WERI-Rb-1 (cell line): ENCODE measurements around the gene ZNF683.
"Not testable (repeated sequence)": the region's sequence is repeated elsewhere in the genome, so short reads cannot be mapped to it uniquely, and the experiment has no call there.

Experiments
- DNase-seq: peaks from one replicate; pipeline ENCODE4 v3.0.0-alpha.2; 2020
- H3K27ac ChIP-seq: fragments of 250-450 bp; sonication (Bioruptor Pico); 2 replicates; pipeline ENCODE4 v1.5.1; 2020; ENCODE audit warnings: mild to moderate bottlenecking, moderate library complexity
- H3K27me3 ChIP-seq: fragments of 250-450 bp; sonication (Bioruptor Pico); 2 replicates; pipeline ENCODE4 v1.5.1; 2021; ENCODE audit warnings: mild to moderate bottlenecking, low read depth, moderate library complexity; ENCODE audit not compliant: insufficient read depth, severe bottlenecking
- H3K36me3 ChIP-seq: fragments of 250-450 bp; sonication (Bioruptor Pico); 2 replicates; pipeline ENCODE4 v1.5.1; 2020; ENCODE audit warnings: mild to moderate bottlenecking, moderate library complexity
- H3K4me3 ChIP-seq: 2 replicates; pipeline ENCODE4 v1.5.1; 2011; ENCODE audit warnings: low read depth, mild to moderate bottlenecking, control low read depth, low read length
- H3K9me3 ChIP-seq: fragments of 250-450 bp; sonication (Bioruptor Pico); 2 replicates; pipeline ENCODE4 v1.5.1; 2021; ENCODE audit warnings: mild to moderate bottlenecking, moderate library complexity; ENCODE audit not compliant: severe bottlenecking
- TF ChIP-seq, protein P1 (sequence below): IDR thresholded peaks from 2 replicates; pipeline ENCODE4 v1.5.1; 2011; ENCODE audit warnings: low read depth, mild to moderate bottlenecking, control low read depth, inconsistent platforms, low read length

ZNF683 gene

DNA sequence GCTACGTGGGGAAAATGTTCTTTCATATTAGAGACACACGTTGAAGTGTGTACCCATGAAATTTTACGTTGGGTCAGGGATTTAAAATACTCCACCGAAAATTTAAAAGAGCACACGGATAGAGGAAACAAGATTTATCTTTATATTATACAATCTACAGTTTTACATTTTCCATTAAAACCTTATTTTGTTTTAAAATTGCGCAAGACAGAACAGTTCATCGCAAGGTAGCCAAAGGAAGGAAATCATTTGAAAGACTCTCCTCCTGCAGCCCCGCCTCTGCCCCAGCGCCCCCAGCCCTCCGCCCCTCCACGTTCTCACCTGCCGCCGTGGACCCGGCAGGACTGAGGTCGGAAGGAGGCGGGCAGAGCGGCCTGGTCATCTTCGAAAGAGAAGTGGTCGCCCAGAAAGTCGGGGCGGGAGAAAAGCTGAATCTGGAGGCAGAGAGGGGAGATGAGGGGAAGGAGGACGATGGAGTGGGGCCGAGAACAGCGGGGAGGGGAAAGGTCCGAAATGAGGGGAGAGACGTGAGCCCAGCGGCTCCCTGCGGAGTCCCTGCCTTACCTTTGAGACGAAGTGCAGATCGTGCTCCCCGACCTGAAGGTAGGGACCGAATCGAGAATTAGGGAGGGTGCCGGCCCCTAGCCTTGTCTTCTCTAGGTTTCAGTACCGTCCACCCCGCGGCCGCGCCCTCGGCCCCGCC, 36.6 kb downstream of the ZNF683 start:
- no peaks in the 10 kb centered on the region for H3K9me3 ChIP-seq
- peak overlapping the region; percentile 16 for H3K27ac ChIP-seq
- H3K4me3 ChIP-seq = peak overlapping the region; percentile 58
- TF ChIP-seq, protein P1, sequence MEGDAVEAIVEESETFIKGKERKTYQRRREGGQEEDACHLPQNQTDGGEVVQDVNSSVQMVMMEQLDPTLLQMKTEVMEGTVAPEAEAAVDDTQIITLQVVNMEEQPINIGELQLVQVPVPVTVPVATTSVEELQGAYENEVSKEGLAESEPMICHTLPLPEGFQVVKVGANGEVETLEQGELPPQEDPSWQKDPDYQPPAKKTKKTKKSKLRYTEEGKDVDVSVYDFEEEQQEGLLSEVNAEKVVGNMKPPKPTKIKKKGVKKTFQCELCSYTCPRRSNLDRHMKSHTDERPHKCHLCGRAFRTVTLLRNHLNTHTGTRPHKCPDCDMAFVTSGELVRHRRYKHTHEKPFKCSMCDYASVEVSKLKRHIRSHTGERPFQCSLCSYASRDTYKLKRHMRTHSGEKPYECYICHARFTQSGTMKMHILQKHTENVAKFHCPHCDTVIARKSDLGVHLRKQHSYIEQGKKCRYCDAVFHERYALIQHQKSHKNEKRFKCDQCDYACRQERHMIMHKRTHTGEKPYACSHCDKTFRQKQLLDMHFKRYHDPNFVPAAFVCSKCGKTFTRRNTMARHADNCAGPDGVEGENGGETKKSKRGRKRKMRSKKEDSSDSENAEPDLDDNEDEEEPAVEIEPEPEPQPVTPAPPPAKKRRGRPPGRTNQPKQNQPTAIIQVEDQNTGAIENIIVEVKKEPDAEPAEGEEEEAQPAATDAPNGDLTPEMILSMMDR = no peak
- no peaks in the 10 kb centered on the region for H3K36me3 ChIP-seq
- DNase-seq = peak; percentile 50
- H3K27me3 ChIP-seq = no peaks in the 10 kb centered on the region

DNA sequence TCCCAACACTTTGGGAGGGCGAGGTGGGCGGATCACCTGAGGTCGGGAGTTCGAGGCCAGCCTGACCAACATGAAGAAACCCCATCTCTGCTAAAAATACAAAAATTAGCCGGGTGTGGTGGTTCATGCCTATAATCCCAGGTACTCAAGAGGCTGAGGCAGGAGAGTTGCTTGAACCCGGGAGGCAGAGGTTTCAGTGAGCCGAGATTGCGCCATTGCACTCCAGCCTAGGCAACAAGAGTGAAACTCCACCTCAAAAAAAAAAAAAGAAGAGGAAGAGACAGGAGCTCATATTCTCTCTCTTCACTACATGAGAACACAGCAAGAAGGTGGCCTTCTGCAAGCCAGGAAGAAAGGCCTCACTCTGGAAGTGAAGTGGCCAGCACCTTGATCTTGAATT, 39.2 kb downstream of the ZNF683 start:
- not testable (repeated sequence) for H3K9me3 ChIP-seq, H3K27ac ChIP-seq, H3K4me3 ChIP-seq, H3K36me3 ChIP-seq, DNase-seq, H3K27me3 ChIP-seq

DNA sequence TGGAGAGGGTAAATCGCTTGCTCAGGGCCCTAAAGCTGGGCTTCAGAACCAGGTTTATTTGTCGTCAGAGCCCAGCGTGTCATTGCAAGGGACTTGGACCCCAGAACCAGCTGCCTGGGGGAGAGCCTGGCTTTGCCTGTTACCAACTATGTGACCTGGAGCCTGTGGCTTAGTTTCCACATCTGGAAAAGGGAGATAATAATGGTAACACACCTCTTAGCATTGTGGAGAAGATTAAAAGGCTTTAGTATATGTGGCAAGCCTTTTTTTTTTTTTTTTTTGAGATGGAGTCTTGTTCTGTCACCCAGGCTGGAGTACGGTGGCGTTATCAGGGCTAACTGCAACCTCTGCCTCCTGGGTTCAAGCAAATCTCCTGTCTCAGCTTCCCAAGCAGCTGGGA, 42.3 kb downstream of the ZNF683 start:
- Histone ChIP-seq H3K27ac (peak overlapping the region; percentile 10), H3K4me3 (no peak overlapping the region), H3K9me3 (no peaks in the 10 kb centered on the region), H3K36me3 (peaks cover 5% of the 10 kb centered on the region; the same call in 1 of the 2 replicates), H3K27me3 (no peaks in the 10 kb centered on the region)
- TF ChIP-seq, protein P1 = no peak
- no peak for DNase-seq

DNA sequence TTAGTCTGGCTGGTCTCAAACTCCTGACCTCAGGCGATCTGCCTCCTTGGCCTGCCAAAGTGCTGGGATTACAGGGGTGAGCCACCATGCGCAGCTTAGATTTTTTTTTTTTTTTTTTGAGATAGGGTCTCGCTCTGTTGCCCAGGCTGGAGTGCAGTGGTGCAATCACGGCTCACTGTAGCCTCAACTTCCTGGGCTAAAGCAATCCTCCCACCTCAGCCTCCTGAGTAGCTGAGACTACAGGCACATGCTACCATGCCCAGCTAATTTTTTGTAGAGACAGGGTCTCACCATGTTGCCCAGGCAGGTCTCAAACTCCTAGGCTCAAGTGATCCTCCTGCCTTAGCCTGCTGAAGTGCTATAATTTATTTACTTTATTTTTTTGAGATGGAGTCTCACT, 43.2 kb downstream of the ZNF683 start:
- not testable (repeated sequence) for H3K4me3 ChIP-seq, H3K27me3 ChIP-seq, DNase-seq, H3K9me3 ChIP-seq
- H3K27ac ChIP-seq = peak overlapping the region; percentile 18; the same call in 1 of the 2 replicates
- peaks cover 14% of the 10 kb centered on the region for H3K36me3 ChIP-seq

DNA sequence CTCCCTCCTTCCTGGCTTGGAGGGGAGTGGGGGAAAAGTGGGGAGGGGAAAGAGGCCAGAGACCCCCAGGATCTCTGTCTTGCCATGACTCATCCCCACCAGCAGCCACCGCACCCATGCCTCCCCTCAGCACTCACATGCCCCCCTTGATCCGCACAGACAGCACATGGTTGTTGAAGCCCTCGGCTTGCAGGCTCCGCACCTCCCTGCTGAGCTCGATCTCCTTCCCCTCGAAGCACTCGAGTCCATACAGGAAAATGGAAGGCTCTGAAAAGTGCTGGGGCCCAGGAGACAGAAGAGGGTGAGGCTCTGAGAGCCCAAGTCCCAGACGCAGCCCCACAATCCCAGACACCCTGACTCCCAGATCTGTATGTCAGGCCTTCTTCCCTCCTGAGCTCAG, 44.0 kb downstream of the ZNF683 start:
- H3K9me3 ChIP-seq = no peaks in the 10 kb centered on the region
- TF ChIP-seq, protein P1 = no peak
- DNase-seq = no peak
- H3K27me3 ChIP-seq = no peaks in the 10 kb centered on the region
- H3K36me3 ChIP-seq = peaks cover 19% of the 10 kb centered on the region
- peak overlapping the region; percentile 73 for H3K27ac ChIP-seq
- no peak overlapping the region for H3K4me3 ChIP-seq

DNA sequence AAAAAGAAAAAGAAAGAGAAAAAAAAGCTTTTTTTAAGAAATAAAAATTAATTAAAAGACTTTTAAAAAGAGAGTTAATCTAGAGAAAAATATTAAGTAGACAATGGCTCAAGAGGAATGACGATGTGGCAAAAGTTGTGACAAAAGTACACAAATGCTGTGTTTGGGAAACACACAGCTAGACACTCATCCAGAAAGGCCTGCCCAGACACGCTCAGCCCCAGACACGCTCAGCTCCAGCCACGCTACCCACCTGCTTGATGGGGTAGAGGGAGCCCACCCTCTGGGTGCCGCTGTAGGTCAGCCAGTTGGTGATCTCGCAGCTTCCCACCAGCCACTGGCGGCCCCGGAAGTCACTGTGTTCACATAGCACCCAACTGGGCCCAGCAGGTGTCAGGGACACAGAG, 44.6 kb downstream of the ZNF683 start:
- Histone ChIP-seq H3K36me3 (peaks cover 24% of the 10 kb centered on the region), H3K27ac (peak overlapping the region; percentile 73), H3K9me3 (no peaks in the 10 kb centered on the region), H3K27me3 (no peaks in the 10 kb centered on the region), H3K4me3 (no peak overlapping the region)
- peak; percentile 89 for DNase-seq
- TF ChIP-seq, protein P1 = peak; percentile 56

DNA sequence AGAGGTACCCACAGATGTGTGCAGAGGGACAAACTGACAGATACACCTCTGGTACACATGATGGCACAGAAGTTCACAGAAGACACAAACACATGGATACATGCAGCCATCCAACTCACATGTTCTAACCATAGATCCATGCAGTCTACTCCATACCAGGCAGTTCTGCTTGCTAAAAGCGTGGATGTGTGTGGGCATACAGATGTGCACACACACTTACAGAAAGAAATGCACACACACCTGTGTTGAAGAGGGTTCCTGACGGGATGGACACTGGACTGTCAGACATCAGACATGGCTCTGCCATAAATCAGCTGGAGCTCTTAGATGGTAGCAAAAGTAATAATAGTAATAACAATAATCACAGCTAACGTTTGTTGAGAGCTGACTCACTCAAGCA, 48.0 kb downstream of the ZNF683 start:
- no peak overlapping the region for H3K27ac ChIP-seq
- no peak for DNase-seq
- no peak overlapping the region for H3K4me3 ChIP-seq
- H3K27me3 ChIP-seq = no peaks in the 10 kb centered on the region
- H3K36me3 ChIP-seq = peaks cover 32% of the 10 kb centered on the region
- TF ChIP-seq, protein P1 = no peak
- no peaks in the 10 kb centered on the region for H3K9me3 ChIP-seq
